HG03175 (cell line): ENCODE measurements around the gene URB2.

Experiments used
- ATAC-seq: cut with Tn5 transposase; IDR thresholded peaks from one replicate; pipeline ENCODE4 v1.9.1; 2021; ENCODE audit warnings: mild to moderate bottlenecking, moderate library complexity; ENCODE audit not compliant: unreplicated experiment

The URB2 gene

DNA sequence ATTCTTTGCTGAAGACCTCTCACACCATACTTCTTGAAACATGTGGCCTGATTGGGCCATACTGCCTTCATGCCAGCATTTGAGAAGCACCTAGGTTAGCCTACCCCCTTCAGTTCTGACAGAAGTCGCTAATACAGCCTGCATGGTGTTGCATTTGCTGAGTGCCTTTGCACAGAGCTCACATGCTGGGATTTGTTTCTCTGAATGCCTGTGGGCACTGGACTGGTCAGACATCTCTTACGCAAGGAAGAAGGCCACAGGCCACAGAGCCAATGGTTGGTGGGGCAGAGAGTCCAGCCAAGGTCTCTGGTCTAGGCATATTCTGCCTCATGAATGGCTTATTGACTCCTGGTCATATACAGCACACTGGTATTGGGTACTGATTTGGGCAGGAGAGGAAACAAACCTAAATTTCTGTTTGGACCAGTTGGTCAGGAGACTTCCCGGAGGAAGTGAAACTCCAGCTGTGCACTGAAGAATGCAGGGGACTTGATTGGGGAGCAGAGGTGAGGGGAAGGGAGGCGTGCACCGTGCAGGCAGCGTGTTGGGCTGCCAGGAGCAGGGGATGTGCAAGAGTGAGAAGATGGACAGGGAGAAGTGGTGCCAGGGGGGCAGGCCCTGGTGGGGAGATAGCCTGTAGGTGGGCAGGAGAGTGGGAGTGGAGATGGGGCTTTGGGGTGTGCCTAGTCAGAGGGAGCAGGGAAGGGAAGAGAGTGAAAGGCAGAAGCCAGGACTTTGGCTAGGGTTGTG, 18.1 kb downstream of the URB2 start:
- no peak for ATAC-seq

GRCh38 chr1:229645324-229645993, 19.4 kb downstream of the URB2 start:
- no peak for ATAC-seq

DNA sequence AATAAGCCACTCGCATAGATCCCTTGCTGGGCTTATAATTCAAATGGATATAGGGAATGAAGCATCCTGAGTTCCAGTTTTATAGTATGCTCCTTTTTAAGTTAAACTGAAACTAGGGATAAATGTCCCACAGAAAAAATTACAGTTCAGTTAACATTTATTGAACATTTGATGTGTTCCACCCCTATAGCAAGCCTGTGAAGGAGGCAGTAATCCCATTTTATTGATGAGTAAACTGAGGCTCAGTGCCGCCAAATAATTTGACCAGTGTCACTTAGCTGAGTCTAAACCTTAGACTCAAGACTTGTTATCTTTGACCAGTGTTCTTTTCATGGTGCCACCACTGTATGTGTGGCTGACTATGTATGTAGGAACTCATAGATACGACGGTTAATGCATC, 22.4 kb downstream of the URB2 start:
- no peak for ATAC-seq

DNA sequence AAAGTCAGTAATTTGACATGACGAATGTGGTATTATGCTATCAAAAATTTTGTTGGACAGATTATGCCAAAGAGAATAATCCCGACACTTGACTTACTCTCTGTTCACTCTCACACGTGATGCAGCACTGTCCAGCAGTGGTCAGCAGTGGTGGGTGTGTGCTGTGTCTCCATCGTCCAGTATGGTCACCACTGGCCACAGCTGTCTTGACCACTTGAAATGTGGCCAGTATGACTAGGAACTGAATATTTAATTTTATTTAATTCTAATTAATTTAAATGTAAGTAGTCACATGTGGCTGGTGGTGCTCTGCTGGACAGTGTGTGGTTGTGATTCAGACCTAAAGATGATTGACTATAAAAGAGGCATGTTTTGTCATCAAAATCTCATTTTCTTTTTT, 24.0 kb downstream of the URB2 start:
- ATAC-seq, result no peak

DNA sequence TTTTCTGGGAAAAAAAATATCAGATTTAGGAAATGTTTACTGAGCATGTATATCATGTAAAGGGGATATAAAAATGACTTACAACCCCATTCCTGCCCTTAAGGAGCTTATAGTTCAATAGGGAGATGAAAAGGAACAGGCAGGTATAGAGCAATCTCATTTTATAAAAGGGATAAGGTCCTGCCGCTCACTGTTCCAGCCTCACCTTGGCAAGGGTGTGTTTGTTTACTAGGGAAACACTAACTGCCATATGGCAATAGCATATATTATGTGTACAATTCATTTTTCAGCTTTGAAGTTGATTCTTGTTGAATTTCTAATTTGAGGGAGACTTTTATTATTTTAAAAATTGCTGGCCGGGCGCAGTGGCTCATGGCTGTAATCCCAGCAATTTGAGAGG, 25.5 kb downstream of the URB2 start:
- no peak for ATAC-seq

GRCh38 chr1:229653420-229653819, 27.4 kb downstream of the URB2 start:
- no peak for ATAC-seq

- ATAC-seq, result no peak
Observed at GRCh38 chr1:229655781-229656180, 29.7 kb downstream of the URB2 start.

DNA sequence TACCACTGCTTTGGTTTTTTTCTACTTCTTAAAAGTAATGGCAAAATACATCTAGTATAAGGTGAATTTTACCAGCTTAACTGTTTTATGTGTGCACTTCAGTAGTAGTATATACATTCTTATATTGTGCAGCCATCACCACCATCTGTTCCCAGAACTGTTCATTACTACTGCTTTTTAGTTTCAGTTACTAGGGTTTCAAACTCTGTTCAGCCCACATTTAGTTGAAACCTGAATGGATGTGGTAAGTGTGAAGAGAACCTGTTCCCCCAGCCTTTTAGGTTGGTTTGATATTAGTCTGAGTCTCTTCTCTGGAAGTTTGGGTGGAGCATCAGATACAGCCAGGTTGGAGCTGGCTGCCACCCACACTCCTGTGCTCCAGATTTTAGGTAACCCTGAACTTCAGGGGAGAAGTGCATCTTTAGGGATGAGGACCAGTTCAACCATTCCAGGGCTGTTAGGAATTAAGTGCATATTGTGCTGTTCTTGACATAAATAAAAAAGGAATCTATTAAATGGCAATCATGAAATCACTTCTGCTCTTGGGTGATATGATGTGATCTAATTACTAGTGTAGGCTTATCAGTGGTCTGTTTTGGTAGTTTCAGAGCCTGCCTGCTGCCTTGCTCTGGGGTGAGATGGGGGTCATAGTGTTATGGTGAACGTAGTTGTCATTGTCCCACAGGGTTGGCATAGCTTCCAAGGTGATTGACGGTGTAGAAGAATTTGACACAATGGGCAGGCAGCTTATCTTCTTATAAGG, 32.1 kb downstream of the URB2 start:
- ATAC-seq, result no peak

DNA sequence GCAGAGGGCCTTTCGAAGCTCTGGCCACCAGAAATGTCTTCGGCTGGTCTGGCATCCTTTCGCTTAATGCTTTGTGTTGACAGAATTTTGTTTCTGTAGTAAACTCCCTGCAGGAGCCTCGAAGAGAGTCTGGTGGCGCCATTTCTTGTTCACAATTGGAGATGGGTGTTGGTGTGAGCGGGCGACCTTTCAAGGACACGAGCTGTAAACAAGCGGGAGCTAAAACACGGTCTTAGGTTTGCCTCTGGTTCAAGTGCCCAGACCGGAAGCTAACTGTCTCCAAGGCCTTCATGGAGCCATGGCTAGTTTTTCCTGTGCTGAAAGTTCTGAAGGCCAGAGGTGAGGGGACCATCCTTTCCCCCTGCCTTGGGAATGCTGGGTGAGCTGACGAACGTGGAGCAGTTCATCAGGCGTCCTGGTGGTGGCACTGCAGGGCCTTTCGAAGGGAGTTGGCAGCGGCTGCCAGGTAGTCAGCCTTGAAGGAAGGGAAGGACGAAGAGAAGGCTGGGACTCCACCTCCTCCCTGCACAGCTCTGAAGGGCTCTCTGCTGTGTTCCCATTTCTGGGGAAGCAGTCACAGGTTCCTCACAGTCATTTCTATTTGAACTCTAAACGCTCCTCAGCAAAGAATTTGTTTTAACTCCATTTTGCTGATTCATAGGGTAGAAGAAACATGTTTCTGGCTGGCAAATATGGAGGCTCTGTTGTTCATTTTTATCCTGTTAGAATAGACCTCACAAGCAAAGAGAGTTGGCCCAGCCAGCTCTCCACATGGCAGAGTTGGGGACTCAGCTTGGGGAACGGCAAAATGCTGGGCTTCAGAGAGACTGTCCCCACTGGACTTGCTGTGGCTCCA, 35.2 kb downstream of the URB2 start:
- peak; percentile 74 for ATAC-seq

- ATAC-seq, result no peak
Observed at GRCh38 chr1:229661897-229662296, 35.9 kb downstream of the URB2 start.

DNA sequence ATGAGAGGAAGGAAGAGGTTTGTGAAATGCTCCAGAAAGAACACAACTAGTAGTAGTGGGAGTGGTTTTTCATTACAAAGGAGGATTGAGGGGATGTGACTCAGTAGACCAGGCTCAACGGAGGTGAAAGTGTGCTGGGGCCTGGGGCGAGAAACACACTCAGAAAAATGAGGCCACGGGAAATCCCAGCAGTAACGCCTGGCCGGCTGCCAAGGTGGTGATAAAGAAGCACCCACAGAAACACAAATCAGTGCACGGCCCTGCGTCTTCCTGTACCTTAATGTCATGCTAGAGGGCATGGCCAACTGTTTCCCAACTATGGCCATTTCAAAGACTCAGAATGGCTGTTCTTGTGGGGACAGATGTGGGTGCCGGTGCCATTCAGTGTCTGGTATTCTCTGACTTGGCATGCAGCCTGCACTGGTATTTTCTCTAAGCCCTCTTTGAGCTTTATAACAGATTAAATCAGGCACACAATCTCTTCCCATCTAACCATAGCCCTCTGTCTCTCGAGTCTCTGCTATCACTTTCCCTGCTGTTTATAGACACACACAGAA, 38.2 kb downstream of the URB2 start:
- no peak for ATAC-seq

DNA sequence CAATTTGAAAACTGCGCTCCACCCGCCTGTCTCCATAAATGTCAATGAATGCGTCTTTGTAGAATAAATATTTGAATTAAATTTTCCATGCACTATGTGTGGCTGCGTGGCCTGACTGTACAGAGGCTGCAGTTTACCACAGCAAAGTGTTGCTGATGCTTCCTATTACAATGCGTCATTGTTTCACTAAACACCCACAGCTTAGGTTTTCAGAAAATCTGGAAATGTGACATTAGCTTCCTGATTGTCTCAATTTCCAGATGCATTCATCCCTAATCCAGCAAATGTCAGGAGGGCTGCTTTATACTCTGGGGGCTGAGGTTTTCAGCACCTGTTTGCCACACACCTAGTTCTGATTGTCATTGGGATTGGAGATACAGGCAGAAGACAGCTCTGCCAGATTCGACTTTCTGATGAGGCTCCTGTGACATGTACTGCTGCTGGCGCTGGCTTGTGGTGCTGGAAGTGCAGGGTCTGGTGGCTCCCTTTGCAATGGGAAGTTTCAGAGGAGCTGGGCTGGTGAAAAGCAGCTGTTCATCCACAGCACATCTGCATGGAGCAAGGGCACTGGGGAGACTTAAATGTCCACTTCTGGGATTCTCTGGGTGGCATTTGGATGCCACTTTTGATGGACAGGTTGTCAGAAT, 40.0 kb downstream of the URB2 start:
- ATAC-seq, result no peak

DNA sequence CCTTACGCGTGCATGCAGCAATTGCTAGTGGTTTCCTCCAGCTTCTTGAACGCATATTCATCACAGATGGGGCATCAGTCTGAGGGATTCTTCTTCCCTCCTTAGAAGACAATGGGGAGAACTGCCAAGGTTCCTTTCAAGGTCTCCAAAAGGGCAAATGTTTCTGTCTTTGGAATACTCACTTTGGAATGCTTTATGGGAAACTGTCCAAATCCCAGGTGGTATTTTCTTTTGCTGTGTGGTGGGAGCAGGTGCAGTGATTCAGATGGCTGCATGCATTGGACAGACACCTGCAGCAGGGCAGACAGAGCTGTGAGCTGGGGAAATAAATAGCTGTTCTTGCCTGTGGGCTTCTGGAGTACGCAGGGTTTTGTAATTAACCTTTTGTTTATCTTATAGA, 40.5 kb downstream of the URB2 start:
- ATAC-seq, result no peak

DNA sequence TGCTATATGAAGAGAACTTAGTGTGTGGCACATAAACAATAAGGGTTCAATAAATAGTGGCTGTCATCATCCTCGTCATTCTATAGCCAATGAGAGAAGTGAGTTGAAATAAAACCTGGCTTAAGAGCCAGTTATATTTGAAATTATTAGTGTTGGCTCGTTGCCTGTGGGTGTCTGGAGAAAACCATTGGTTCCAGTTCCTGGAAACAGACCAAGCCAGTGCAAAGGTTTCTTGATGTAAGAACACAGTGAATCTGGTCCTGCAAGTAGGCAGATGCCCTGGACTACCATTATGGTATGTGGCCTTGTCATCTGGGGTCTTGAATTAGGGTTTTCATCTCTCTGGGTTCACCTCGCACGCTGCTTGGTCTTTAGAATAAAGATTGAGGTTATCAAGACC, 43.3 kb downstream of the URB2 start:
- ATAC-seq, result no peak

DNA sequence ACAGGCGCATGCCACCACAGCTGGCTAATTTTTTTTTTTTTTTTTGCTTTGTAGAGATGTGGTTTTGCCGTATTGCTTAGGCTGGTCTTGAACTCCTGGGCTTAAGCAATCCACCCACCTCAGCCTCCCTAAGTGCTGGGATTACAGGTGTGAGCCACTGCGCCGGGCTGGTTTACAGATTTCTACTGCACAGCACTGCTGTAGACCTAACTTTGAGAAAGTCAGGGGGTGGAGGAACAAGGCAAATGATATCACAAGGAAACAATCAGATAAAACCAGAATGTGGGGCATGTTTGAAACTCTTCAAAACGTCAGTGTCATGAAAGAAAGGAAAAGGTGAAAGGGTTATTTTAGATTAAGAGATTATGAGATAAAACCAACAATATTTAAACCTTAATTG, 45.3 kb downstream of the URB2 start:
- ATAC-seq, result no peak

GRCh38 chr1:229672246-229672645, 46.2 kb downstream of the URB2 start:
- no peak for ATAC-seq

DNA sequence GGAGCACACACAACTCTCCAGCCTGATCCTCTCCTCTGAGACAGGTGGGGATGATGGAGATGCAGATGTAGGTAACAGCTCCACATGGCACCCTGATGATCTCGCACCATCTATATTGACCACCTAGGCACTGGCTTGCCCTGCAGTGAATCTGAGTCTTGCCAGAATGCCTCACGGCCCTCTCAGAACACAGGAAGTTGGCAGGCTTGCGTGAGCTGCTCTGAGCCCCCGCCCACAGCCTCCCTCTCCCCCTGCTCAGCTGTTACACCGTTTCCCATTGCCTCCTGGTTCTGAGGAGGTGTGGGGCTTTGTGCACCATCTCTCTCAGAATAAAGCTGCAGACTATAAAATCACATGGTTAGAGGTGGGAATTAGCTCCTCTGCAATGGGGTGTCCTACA, 48.0 kb downstream of the URB2 start:
- ATAC-seq, result no peak

DNA sequence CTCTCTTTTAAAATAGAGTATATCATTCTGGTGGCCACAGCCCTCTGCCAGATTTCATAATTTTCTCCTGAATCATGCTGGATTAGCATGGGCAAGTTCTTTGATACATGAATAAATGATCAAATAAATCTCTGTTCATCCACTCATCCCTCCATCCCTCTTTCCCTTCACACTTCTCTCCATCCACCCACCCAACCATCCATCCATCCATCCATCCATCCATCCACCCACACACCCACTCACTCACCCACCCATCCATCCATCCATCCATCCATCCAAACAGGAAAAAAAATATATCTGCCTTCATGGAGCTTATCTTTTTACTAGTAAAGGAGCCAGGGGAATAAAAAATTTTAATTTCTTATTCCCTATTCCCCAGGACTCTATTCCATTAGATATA, 49.3 kb downstream of the URB2 start:
- ATAC-seq, result no peak

DNA sequence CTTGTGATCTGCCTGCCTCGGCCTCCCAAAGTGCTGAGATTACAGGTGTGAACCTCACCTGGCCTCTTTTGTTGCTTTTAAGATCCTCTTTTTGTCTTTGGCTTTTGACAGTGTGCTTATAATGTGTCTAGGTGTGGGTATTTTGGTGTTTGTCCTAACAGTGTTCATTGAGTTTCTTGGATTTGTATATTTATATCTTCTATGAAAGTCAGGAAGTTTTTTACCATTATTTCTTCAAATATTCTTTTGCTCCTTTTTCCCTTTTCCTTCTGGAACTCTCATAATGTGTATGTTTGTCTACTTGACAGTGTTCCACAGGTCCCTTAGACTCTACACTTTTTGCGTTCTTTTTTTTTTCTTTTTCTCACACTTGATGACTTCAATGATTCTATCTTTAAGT, 59.1 kb downstream of the URB2 start:
- ATAC-seq, result no peak

DNA sequence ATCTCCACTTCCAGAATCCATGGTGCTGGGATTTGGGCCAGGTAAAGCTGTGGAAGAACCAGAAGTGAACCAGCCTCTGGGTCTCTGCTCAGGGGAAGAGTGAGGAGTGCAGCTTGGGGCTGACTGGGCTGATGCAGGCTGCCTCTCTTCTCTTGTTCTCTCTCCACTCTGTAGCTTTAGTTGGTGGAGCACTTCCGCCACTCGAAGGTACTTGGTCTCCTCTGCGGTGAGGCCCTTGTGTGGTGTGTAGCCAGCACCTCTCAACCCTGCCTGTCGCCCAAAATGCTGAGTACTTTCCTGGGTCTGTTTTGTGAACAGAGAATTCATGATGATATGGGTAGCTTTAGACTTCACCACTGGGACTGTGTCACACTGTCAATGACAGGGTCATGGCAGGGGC, 63.2 kb downstream of the URB2 start:
- ATAC-seq, result no peak
